H1 (cell line): Measurements from ENCODE around the gene ARMS2. TPM values are rescaled to one million over a fixed set of nuclear protein-coding genes. Genes with fewer than 3 reads are reported as not detected.

Source experiments
- CTCF ChIA-PET: fragments of 300-600 bp; sonication (Branson Sonifier 250); formaldehyde crosslinking; loops from one replicate; lab custom pipeline; 2021; ENCODE audit not compliant: partially characterized antibody; lab: Charles Lee
- POLR2A ChIA-PET: fragments of 300-600 bp; sonication (Branson Sonifier 250); formaldehyde crosslinking; loops from one replicate; lab custom pipeline; 2021; ENCODE audit warnings: inconsistent platforms; ENCODE audit not compliant: partially characterized antibody; lab: Charles Lee
- DNase-seq, 2 experiments: peaks; one replicate each; pipeline versions ENCODE4 v3.0.0 to v3.0.0-alpha.2; 2010 to 2022; ENCODE audit warnings: low spot score in 2 of 2, low read depth in 1 of 2, mixed read lengths in 1 of 2
- FAIRE-seq: peaks from 2 replicates; lab custom pipeline; 2011; peaks lifted over from hg19 to GRCh38; lab: Jason Lieb, UNC
- H2AFZ ChIP-seq: 2 replicates; pipeline ENCODE4 v1.8.1; 2012; ENCODE audit warnings: low read length, inconsistent platforms
- H2AK5ac ChIP-seq: 2 replicates; pipeline ENCODE4 v1.6.1; 2013; ENCODE audit warnings: low read depth, low read length
- H2BK120ac ChIP-seq: replicated peaks from 2 replicates; pipeline ENCODE3; 2013; ENCODE audit warnings: low read depth, low read length, inconsistent platforms
- H2BK12ac ChIP-seq: 2 replicates; pipeline ENCODE4 v1.6.1; 2013; ENCODE audit warnings: low read depth, low read length
- H2BK15ac ChIP-seq: 2 replicates; pipeline ENCODE4 v1.6.1; 2013; ENCODE audit warnings: low read length
- H2BK20ac ChIP-seq: 2 replicates; pipeline ENCODE4 v1.6.1; 2013; ENCODE audit warnings: low read length
- H2BK5ac ChIP-seq: 2 replicates; pipeline ENCODE4 v1.6.1; 2013; ENCODE audit warnings: low read depth, low read length
- H3K14ac ChIP-seq: 2 replicates; pipeline ENCODE4 v1.6.1; 2013; ENCODE audit warnings: inconsistent platforms; ENCODE audit not compliant: insufficient read length
- H3K18ac ChIP-seq: 2 replicates; pipeline ENCODE4 v1.6.1; 2013; ENCODE audit warnings: low read length; ENCODE audit errors: extremely low read depth
- H3K23ac ChIP-seq: 2 replicates; pipeline ENCODE4 v1.6.1; 2013; ENCODE audit warnings: inconsistent platforms; ENCODE audit not compliant: insufficient read length
- H3K23me2 ChIP-seq: 2 replicates; pipeline ENCODE4 v1.6.1; 2013; ENCODE audit warnings: low read depth, low read length
- H3K27ac ChIP-seq: 2 replicates; pipeline ENCODE4 v1.6.1; 2011; ENCODE audit warnings: low read depth, low read length, inconsistent platforms
- H3K27me3 ChIP-seq, 4 experiments: replicated peaks in 1 of 4; 1 replicate in 1 of 4; 2 replicates in 3 of 4; pipeline versions ENCODE4 v1.6.1 to v1.8.1; 2011 to 2013; ENCODE audit warnings: low read length in 3 of 4, mild to moderate bottlenecking in 3 of 4, inconsistent platforms in 2 of 4, mixed read lengths in 2 of 4, moderate library complexity in 1 of 4; ENCODE audit not compliant: control insufficient read depth in 3 of 4, insufficient read depth in 3 of 4; ENCODE audit errors: extremely low read depth in 1 of 4
- H3K36me3 ChIP-seq, 4 experiments: 2 replicates each; pipeline versions ENCODE4 v1.6.1 to v1.8.1; 2011 to 2013; ENCODE audit warnings: mild to moderate bottlenecking in 4 of 4, low read length in 3 of 4, moderate library complexity in 2 of 4, control low read depth in 1 of 4, inconsistent platforms in 1 of 4; ENCODE audit not compliant: insufficient read depth in 4 of 4, control insufficient read depth in 2 of 4
- H3K4ac ChIP-seq: replicated peaks from 2 replicates; pipeline ENCODE3; 2013; ENCODE audit warnings: low read length, low read depth, mixed read lengths, inconsistent platforms; ENCODE audit not compliant: insufficient read length
- H3K4me1 ChIP-seq, 4 experiments: replicated peaks in 1 of 4; 1 replicate in 1 of 4; 2 replicates in 3 of 4; pipeline versions ENCODE4 v1.6.1 to v1.8.1; 2011 to 2013; ENCODE audit warnings: low read length in 3 of 4, inconsistent platforms in 2 of 4, mixed read lengths in 1 of 4; ENCODE audit not compliant: insufficient read depth in 4 of 4, control insufficient read depth in 3 of 4
- H3K4me2 ChIP-seq, 2 experiments: 2 replicates each; pipeline versions ENCODE4 v1.6.1 to v1.8.1; 2011 to 2013; ENCODE audit warnings: low read depth in 2 of 2, low read length in 2 of 2, control low read depth in 1 of 2, inconsistent platforms in 1 of 2, mild to moderate bottlenecking in 1 of 2; ENCODE audit not compliant: insufficient read depth in 1 of 2
- H3K4me3 ChIP-seq, 4 experiments: fragments of 200-600, 300-600 bp in 1 of 4; sonication (generic), shearing (Covaris generic), sonication (Bioruptor Twin) in 1 of 4; 2 replicates each; pipeline versions ENCODE4 v1.5.1 to v1.8.1; 2011 to 2016; ENCODE audit warnings: low read length in 4 of 4, low read depth in 3 of 4, control low read depth in 2 of 4, inconsistent platforms in 2 of 4, mild to moderate bottlenecking in 2 of 4, mixed read lengths in 1 of 4, moderate library complexity in 1 of 4; ENCODE audit not compliant: insufficient read depth in 2 of 4; ENCODE audit errors: extremely low read depth in 1 of 4
- H3K56ac ChIP-seq: replicated peaks from 2 replicates; pipeline ENCODE3; 2013; ENCODE audit warnings: low read depth, mild to moderate bottlenecking, mixed read lengths, low read length, inconsistent platforms; ENCODE audit not compliant: insufficient read length
- H3K79me1 ChIP-seq: 2 replicates; pipeline ENCODE4 v1.6.1; 2013; ENCODE audit warnings: low read depth, low read length, control low read depth
- H3K79me2 ChIP-seq, 2 experiments: 2 replicates each; pipeline versions ENCODE4 v1.6.1 to v1.8.1; 2012 to 2013; ENCODE audit warnings: low read length in 2 of 2, mild to moderate bottlenecking in 2 of 2, inconsistent platforms in 1 of 2; ENCODE audit not compliant: insufficient read depth in 2 of 2, control insufficient read depth in 1 of 2
- H3K9ac ChIP-seq, 4 experiments: replicated peaks in 1 of 4; 1 replicate in 1 of 4; 2 replicates in 3 of 4; pipeline versions ENCODE4 v1.6.1 to v1.8.1; 2011 to 2013; ENCODE audit warnings: low read depth in 3 of 4, low read length in 3 of 4, control low read depth in 2 of 4, mild to moderate bottlenecking in 2 of 4, moderate library complexity in 2 of 4, inconsistent platforms in 1 of 4; ENCODE audit errors: extremely low read depth in 1 of 4
- H3K9me3 ChIP-seq, 2 experiments: 2 replicates each; pipeline versions ENCODE4 v1.6.1 to v1.8.1; 2012 to 2013; ENCODE audit warnings: mild to moderate bottlenecking in 2 of 2, moderate library complexity in 2 of 2, control low read depth in 1 of 2, inconsistent platforms in 1 of 2, low read depth in 1 of 2, low read length in 1 of 2, mixed read lengths in 1 of 2; ENCODE audit not compliant: insufficient read depth in 2 of 2
- H4K20me1 ChIP-seq, 2 experiments: replicated peaks in 1 of 2; 2 replicates each; pipeline versions ENCODE3 to v1.8.1; 2011 to 2013; ENCODE audit warnings: inconsistent platforms in 2 of 2, low read length in 2 of 2, mild to moderate bottlenecking in 1 of 2; ENCODE audit not compliant: insufficient read depth in 2 of 2, control insufficient read depth in 1 of 2
- H4K5ac ChIP-seq: 2 replicates; pipeline ENCODE4 v1.6.1; 2013; ENCODE audit warnings: low read length, low read depth, mixed read lengths, inconsistent platforms; ENCODE audit not compliant: insufficient read length
- H4K8ac ChIP-seq: 2 replicates; pipeline ENCODE4 v1.8.0; 2013; ENCODE audit warnings: mild to moderate bottlenecking, moderate library complexity, low read length, inconsistent platforms; ENCODE audit not compliant: insufficient read depth; ENCODE audit errors: extremely low read depth
- H4K91ac ChIP-seq: replicated peaks from 2 replicates; pipeline ENCODE3; 2013; ENCODE audit warnings: low read length, mixed read lengths, inconsistent platforms; ENCODE audit not compliant: insufficient read length
- CREB1 ChIP-seq: IDR thresholded peaks from 2 replicates; pipeline ENCODE4 v1.6.1; 2012; ENCODE audit warnings: inconsistent platforms
- CTBP2 ChIP-seq: IDR thresholded peaks from 2 replicates; pipeline ENCODE4 v1.7.0; 2011; ENCODE audit warnings: borderline replicate concordance, mild to moderate bottlenecking, moderate library complexity, mixed read lengths, low read length; ENCODE audit not compliant: insufficient read depth, insufficient read length
- JUN ChIP-seq: IDR thresholded peaks from 2 replicates; pipeline ENCODE4 v1.6.1; 2011; ENCODE audit warnings: low read depth, mild to moderate bottlenecking, improper control_type of control experiment, low read length
- RAD21 ChIP-seq, 2 experiments: IDR thresholded peaks in 1 of 2; conservative IDR thresholded peaks in 1 of 2; 2 replicates each; pipeline ENCODE4 v1.6.1; 2011; ENCODE audit warnings: low read depth in 2 of 2, low read length in 2 of 2, improper control_type of control experiment in 1 of 2, inconsistent platforms in 1 of 2, mild to moderate bottlenecking in 1 of 2, moderate library complexity in 1 of 2
- RFX5 ChIP-seq: IDR thresholded peaks from 2 replicates; pipeline ENCODE4 v1.6.1; 2011; ENCODE audit warnings: low read depth, low read length, improper control_type of control experiment, borderline replicate concordance
- RXRA ChIP-seq: IDR thresholded peaks from 2 replicates; pipeline ENCODE4 v1.6.1; 2011; ENCODE audit warnings: low read depth, mild to moderate bottlenecking, low read length, moderate library complexity; ENCODE audit not compliant: insufficient read depth
- SIRT6 ChIP-seq: IDR thresholded peaks from one replicate; pipeline ENCODE4 v1.7.1; 2012; ENCODE audit warnings: low read length, inconsistent platforms
- TCF12 ChIP-seq: IDR thresholded peaks from 2 replicates; pipeline ENCODE4 v1.6.1; 2011; ENCODE audit warnings: low read depth, mild to moderate bottlenecking, low read length
- WGBS, 2 experiments: shearing (Covaris generic) in 1 of 2; methylation state at CpG; one replicate each; pipeline versions ENCODE4 v1.1.6 to v1.1.7; 2013 to 2015; ENCODE audit warnings: low lambda C conversion rate in 2 of 2, mixed read lengths in 2 of 2, inconsistent platforms in 1 of 2, low coverage in 1 of 2, missing lambda C conversion rate in 1 of 2; ENCODE audit not compliant: insufficient replicate concordance in 2 of 2, insufficient coverage in 1 of 2, insufficient read length in 1 of 2; ENCODE audit errors: extremely low coverage in 1 of 2, missing lambda C conversion rate in 1 of 2; 5-methylcytosine and 5-hydroxymethylcytosine counted together
- polyA plus RNA-seq, 7 experiments: library from polyadenylated mRNA; depleted of rRNA in 3 of 7; stranded (reverse) in 5 of 7; unstranded in 2 of 7; fragments of >200 nt in 5 of 7; fragments of 200-250 nt in 2 of 7; gene quantifications; 1 replicate in 5 of 7; 2 replicates in 1 of 7; 4 replicates in 1 of 7; pipeline versions ENCODE4 v1.2.1 to v1.2.3, GENCODE V29; 2011 to 2013; ENCODE audit warnings: missing spikeins in 2 of 7, mixed read lengths in 2 of 7
- total RNA-seq: library from RNA; stranded (reverse); fragmentation: NEBNext Ultra II Directional; extraction: Animal tissue kit (Norgen Biotek cat#: 25700); gene quantifications from 2 replicates; pipeline ENCODE4 v1.2.1, GENCODE V29; 2021
- TF ChIP-seq, protein P1 (sequence below): IDR thresholded peaks from 2 replicates; pipeline ENCODE4 v1.6.1; 2012; ENCODE audit warnings: low read length, inconsistent platforms
- TF ChIP-seq, protein P2 (sequence below): IDR thresholded peaks from 2 replicates; pipeline ENCODE4 v1.6.1; 2012; ENCODE audit warnings: inconsistent platforms

The ARMS2 gene
- total and polyA plus RNA-seq, 2 of the 8 experiments (the other 6 are each of a cell fraction or from before 2014, with no cell fraction given), result not detected

DNA sequence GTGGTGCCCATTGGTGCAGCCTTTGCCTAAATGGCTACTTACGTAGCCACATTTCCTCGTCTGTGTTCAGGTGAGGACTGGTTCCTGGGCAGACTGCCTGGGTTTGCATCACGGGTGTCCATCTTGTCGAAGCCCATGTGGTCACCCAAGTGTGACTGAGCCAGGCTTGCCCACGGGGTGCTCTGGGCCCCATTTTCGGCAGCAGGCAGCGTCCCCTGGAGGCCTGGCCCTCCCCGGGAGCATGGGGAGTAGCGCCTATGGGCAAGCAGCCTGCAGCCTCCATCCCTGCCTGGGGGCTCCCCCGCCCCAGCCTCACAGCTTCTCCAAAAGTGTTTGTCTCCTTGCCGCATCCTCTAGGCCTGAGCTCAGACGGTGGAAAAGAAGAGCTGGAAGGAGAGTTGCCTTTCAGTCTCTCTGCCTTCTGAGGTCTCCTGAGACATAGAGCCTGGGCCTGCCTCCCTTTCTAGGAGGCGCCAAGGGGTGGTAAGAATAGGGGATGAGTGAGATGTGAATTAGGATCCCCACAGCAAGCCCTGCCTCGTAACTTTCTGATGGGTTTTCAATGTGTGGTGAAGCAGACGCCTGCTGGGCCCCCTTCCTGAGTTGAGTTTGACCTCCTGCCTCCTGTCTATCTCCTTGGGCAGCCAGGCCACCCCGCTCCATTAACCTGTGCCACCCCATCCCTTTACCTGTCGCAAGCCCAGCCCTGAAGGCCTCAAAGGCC, 49.6 kb downstream of the ARMS2 start:
- Histone ChIP-seq H3K14ac (no peak overlapping the region), H3K4me1 (no peaks in the 10 kb centered on the region; a peak in 1 of 7 replicates), H2BK5ac (no peak overlapping the region), H2AK5ac (no peak overlapping the region; the same call in 1 of the 2 replicates), H4K8ac (no peak overlapping the region), H2BK15ac (no peak overlapping the region), H3K4me2 (no peak overlapping the region), H3K27ac (no peak overlapping the region), H4K91ac (no peak overlapping the region), H4K5ac (no peak overlapping the region), H3K56ac (no peak overlapping the region), H2AFZ (no peak overlapping the region), H2BK120ac (no peak overlapping the region), H2BK20ac (no peak overlapping the region), H3K9ac (no peak overlapping the region), H2BK12ac (0 out of 2 replicates have a peak overlapping the region, but pooled peaks have one; percentile 9), H3K4me3 (no peak overlapping the region), H3K23me2 (no peaks in the 10 kb centered on the region), H3K79me1 (no peaks in the 10 kb centered on the region), H3K79me2 (no peaks in the 10 kb centered on the region), H3K18ac (no peak overlapping the region), H4K20me1 (no peaks in the 10 kb centered on the region), H3K4ac (no peak overlapping the region), H3K27me3 (no peaks in the 10 kb centered on the region), H3K36me3 (no peaks in the 10 kb centered on the region), H3K9me3 (no peaks in the 10 kb centered on the region), H3K23ac (no peak overlapping the region)
- ChIA-PET POLR2A (no interaction called here), CTCF (interaction anchor here (1.0 to 2.2 kb wide), 5 partner anchors 11 to 144 kb away, joined by 3 to 7 read pairs (median 4); no protein-coding TSS in a partner anchor)
- 83% methylated on average over 17 of the region's 17 CpGs; no CpG with 5 or more reads in 1 of the 2 experiments for WGBS, 2 experiments
- no peak for DNase-seq
- FAIRE-seq, result no peak
- no peak for TF ChIP-seq CREB1
- TF ChIP-seq SIRT6, result no peak
- no peak for TF ChIP-seq RAD21 (IDR thresholded peaks at IDR 0.05 in 1 of 2, conservative IDR thresholded peaks at IDR 0.05 in 1 of 2; ENCODE audit: low read depth in 2 of 2, low read length in 2 of 2)
- no peak for TF ChIP-seq JUN
- no peak for TF ChIP-seq CTBP2
- no peak for TF ChIP-seq TCF12
- TF ChIP-seq, protein P1, sequence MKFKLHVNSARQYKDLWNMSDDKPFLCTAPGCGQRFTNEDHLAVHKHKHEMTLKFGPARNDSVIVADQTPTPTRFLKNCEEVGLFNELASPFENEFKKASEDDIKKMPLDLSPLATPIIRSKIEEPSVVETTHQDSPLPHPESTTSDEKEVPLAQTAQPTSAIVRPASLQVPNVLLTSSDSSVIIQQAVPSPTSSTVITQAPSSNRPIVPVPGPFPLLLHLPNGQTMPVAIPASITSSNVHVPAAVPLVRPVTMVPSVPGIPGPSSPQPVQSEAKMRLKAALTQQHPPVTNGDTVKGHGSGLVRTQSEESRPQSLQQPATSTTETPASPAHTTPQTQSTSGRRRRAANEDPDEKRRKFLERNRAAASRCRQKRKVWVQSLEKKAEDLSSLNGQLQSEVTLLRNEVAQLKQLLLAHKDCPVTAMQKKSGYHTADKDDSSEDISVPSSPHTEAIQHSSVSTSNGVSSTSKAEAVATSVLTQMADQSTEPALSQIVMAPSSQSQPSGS, result no peak
- TF ChIP-seq RFX5, result no peak
- TF ChIP-seq RXRA, result no peak
- TF ChIP-seq, protein P2, sequence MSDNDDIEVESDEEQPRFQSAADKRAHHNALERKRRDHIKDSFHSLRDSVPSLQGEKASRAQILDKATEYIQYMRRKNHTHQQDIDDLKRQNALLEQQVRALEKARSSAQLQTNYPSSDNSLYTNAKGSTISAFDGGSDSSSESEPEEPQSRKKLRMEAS, result no peak
